ENCODE results near the gene C1orf87. TPM values are rescaled to one million over a fixed set of nuclear protein-coding genes. Genes with fewer than 3 reads are reported as not detected.
A peak's percentile ranks its signal among the peaks of the same experiment; 100 is the strongest.
"Not testable (repeated sequence)": the region's sequence is repeated elsewhere in the genome, so short reads cannot be mapped to it uniquely, and the experiment has no call there.

C1orf87 gene
- polyA plus RNA-seq, 1 donor: not detected

DNA sequence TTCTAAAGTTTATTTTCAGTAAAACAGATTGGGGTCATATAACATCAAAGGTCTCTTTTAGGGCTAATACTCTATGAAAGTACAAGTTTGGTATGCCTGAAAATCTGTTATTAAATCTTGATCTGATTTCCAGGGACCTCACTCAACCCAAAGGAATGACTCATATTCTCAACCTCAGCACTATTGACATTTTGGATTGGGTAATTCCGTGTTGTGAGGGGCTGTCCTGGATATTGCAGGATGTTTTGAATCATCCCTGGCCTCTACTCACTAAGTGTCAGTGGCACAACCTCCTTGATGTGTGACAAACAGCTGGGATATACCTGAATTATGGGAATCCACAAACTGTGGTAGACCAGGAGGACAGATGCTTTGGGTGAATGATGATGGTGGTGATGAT is 95.5 kb downstream of the C1orf87 start:
- no peak overlapping the region for H3K4me3 ChIP-seq (ENCODE audit: low read length)
- no peaks in the 10 kb centered on the region for H3K9me3 ChIP-seq (ENCODE audit: control insufficient read depth, low read depth, low read length)
- H3K27me3 ChIP-seq (ENCODE audit: control insufficient read depth, insufficient read depth, low read length): peaks cover 8% of the 10 kb centered on the region
- H3K36me3 ChIP-seq (ENCODE audit: control insufficient read depth, insufficient read depth, low read length): no peaks in the 10 kb centered on the region
- no peaks in the 10 kb centered on the region for H3K4me1 ChIP-seq (ENCODE audit: control insufficient read depth, insufficient read depth, low read length)
- no peak overlapping the region for H3K27ac ChIP-seq (ENCODE audit: low read length)
- WGBS (ENCODE audit: insufficient coverage, low lambda C conversion rate): no CpG with 5 or more reads among the region's 1 CpG
- no peak for DNase-seq

DNA sequence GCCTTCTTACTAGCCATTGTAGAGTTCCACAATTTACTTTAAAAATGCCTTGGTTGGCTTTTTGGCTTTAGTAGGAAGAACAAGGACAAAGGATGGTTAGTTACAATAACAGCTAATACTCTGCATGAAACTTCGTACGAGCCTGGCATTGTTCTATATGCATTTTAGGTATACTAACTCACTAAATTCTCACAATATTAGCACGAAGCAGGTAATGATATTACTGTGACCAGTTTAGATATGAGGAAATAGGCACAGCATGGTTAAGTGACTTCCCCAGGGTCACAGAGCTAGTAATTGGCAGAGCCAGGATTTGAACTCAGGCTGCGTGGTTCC is 96.5 kb downstream of the C1orf87 start:
- H3K36me3 ChIP-seq (ENCODE audit: control insufficient read depth, insufficient read depth, low read length): no peaks in the 10 kb centered on the region
- no peak overlapping the region for H3K27ac ChIP-seq (ENCODE audit: low read length)
- peaks cover 8% of the 10 kb centered on the region for H3K27me3 ChIP-seq (ENCODE audit: control insufficient read depth, insufficient read depth, low read length)
- no peak for DNase-seq
- no peaks in the 10 kb centered on the region for H3K4me1 ChIP-seq (ENCODE audit: control insufficient read depth, insufficient read depth, low read length)
- H3K4me3 ChIP-seq (ENCODE audit: low read length): no peak overlapping the region
- no peaks in the 10 kb centered on the region for H3K9me3 ChIP-seq (ENCODE audit: control insufficient read depth, low read depth, low read length)
- no CpG with 5 or more reads among the region's 4 CpGs for WGBS (ENCODE audit: insufficient coverage, low lambda C conversion rate)

DNA sequence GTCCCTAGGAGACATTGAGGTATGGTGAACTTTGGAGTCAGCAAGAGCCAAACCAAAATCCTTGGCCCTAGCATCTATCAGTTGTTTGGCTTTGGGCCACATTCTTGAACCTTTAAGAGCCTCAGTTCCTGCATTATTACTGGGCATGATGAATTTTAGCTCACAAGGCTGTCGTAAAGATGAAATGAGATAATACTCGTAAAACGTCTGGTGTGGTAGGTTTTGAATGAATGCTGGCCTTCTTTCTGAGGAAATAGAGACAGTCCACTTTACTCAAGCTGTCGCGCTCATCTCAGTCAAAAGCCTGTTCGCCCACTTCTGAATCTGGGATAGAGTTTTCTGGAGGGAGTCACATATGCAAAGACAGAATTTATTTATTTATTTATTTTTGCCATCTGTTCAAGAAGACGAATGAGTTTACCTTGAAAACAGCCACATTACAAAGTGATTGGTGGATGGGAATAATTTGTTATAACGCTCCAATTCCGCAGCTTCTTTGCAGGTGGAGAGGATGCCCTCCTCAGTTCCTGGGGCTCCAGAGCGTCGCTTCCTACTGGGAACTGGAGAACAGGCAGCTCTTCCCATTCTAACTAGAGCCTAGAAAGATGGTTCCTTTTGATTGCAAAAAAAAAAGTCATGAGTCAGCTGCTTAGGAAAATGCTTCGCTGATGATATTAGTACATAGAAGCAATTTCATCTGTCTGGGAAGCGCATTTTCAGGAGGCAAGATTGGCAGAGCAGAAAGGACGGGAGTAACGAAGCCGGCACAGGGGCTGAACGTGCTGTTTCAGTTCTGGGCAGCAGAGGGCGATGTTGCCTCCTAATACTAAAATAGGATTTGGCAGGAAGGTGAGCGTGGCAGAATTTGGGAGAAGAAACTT is 97.1 kb downstream of the C1orf87 start:
- Histone ChIP-seq H3K27me3 (ENCODE audit: control insufficient read depth, insufficient read depth, low read length) (peaks cover 10% of the 10 kb centered on the region), H3K27ac (ENCODE audit: low read length) (no peak overlapping the region), H3K4me1 (ENCODE audit: control insufficient read depth, insufficient read depth, low read length) (no peaks in the 10 kb centered on the region), H3K9me3 (ENCODE audit: control insufficient read depth, low read depth, low read length) (no peaks in the 10 kb centered on the region), H3K36me3 (ENCODE audit: control insufficient read depth, insufficient read depth, low read length) (no peaks in the 10 kb centered on the region), H3K4me3 (ENCODE audit: low read length) (no peak overlapping the region)
- WGBS (ENCODE audit: insufficient coverage, low lambda C conversion rate): 40% methylated on average over 3 of the region's 19 CpGs
- DNase-seq: peak in 1 of 2 donors; percentile 46

DNA sequence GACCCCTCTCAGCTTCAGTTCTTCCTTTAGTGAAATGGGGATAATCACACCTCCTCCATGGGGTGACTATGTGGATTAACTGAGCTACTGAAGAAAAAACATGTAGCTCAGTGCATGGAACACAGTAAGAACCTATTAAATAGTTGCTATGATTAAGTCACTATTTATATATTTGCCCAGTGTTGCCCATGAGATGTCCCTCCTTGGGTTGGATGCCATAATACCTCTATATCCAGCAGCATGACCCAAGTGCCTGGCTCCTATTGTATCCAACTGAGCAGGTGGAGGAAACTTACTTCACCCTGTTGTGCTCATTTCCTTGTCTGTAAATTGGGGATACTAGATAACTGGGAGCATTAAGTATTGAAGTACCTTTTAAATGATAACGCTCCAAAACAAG is 99.9 kb downstream of the C1orf87 start:
- H3K36me3 ChIP-seq (ENCODE audit: control insufficient read depth, insufficient read depth, low read length): no peaks in the 10 kb centered on the region
- no peaks in the 10 kb centered on the region for H3K4me1 ChIP-seq (ENCODE audit: control insufficient read depth, insufficient read depth, low read length)
- H3K27me3 ChIP-seq (ENCODE audit: control insufficient read depth, insufficient read depth, low read length): peaks cover 10% of the 10 kb centered on the region
- no peak for DNase-seq
- no CpG with 5 or more reads among the region's 1 CpG for whole genome bisulfite sequencing (ENCODE audit: insufficient coverage, low lambda C conversion rate)
- H3K4me3 ChIP-seq (ENCODE audit: low read length): no peak overlapping the region
- no peak overlapping the region for H3K27ac ChIP-seq (ENCODE audit: low read length)
- H3K9me3 ChIP-seq (ENCODE audit: control insufficient read depth, low read depth, low read length): no peaks in the 10 kb centered on the region

- DNase-seq: no peak
- Histone ChIP-seq H3K27me3 (ENCODE audit: control insufficient read depth, insufficient read depth, low read length) (peaks cover 10% of the 10 kb centered on the region), H3K27ac (ENCODE audit: low read length) (no peak overlapping the region), H3K9me3 (ENCODE audit: control insufficient read depth, low read depth, low read length) (no peaks in the 10 kb centered on the region), H3K4me1 (ENCODE audit: control insufficient read depth, insufficient read depth, low read length) (no peaks in the 10 kb centered on the region), H3K36me3 (ENCODE audit: control insufficient read depth, insufficient read depth, low read length) (no peaks in the 10 kb centered on the region), H3K4me3 (ENCODE audit: low read length) (no peak overlapping the region)
- WGBS (ENCODE audit: insufficient coverage, low lambda C conversion rate): no CpG with 5 or more reads among the region's 20 CpGs
Measured at GRCh38 chr1:59972216-59972927, 101.2 kb downstream of the C1orf87 start.

GRCh38 chr1:59971464-59971911 is 102.1 kb downstream of the C1orf87 start:
- peak; percentile 60 to 65 for DNase-seq
- Histone ChIP-seq H3K4me3 (ENCODE audit: low read length) (no peak overlapping the region), H3K27me3 (ENCODE audit: control insufficient read depth, insufficient read depth, low read length) (peaks cover 9% of the 10 kb centered on the region), H3K27ac (ENCODE audit: low read length) (no peak overlapping the region), H3K36me3 (ENCODE audit: control insufficient read depth, insufficient read depth, low read length) (no peaks in the 10 kb centered on the region), H3K4me1 (ENCODE audit: control insufficient read depth, insufficient read depth, low read length) (no peaks in the 10 kb centered on the region), H3K9me3 (ENCODE audit: control insufficient read depth, low read depth, low read length) (no peaks in the 10 kb centered on the region)
- WGBS (ENCODE audit: insufficient coverage, low lambda C conversion rate): no CpG with 5 or more reads among the region's 19 CpGs

GRCh38 chr1:59969542-59970175 is 103.9 kb downstream of the C1orf87 start:
- H3K4me1 ChIP-seq (ENCODE audit: control insufficient read depth, insufficient read depth, low read length); H3K27ac ChIP-seq (ENCODE audit: low read length): not testable (repeated sequence)

DNA sequence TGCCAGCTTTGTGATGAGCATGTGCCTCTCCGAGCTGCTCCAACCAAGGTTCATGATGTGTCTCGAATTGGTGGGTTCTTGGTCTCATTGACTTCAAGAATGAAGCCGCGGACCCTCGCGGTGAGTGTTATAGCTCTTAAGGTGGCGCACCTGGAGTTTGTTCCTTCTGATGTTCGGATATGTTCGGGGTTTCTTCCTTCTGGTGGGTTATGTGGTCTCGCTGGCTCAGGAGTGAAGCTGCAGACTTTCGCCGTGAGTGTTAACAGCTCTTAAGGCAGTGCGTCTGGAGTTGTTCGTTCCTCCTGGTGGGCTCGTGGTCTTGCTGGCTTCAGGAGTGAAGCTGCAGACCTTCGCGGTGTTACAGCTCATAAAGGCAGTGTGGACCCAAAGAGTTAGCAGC is 104.8 kb downstream of the C1orf87 start:
- H3K9me3 ChIP-seq (ENCODE audit: control insufficient read depth, low read depth, low read length); H3K36me3 ChIP-seq (ENCODE audit: control insufficient read depth, insufficient read depth, low read length); DNase-seq; H3K4me3 ChIP-seq (ENCODE audit: low read length); H3K27me3 ChIP-seq (ENCODE audit: control insufficient read depth, insufficient read depth, low read length); H3K4me1 ChIP-seq (ENCODE audit: control insufficient read depth, insufficient read depth, low read length); H3K27ac ChIP-seq (ENCODE audit: low read length): not testable (repeated sequence)
- WGBS (ENCODE audit: insufficient coverage, low lambda C conversion rate): no CpG with 5 or more reads among the region's 17 CpGs

More at GRCh38 chr1:59969542-59970175, 103.9 kb downstream of the C1orf87 start:
- H3K36me3 ChIP-seq (ENCODE audit: control insufficient read depth, insufficient read depth, low read length); H3K4me3 ChIP-seq (ENCODE audit: low read length); H3K9me3 ChIP-seq (ENCODE audit: control insufficient read depth, low read depth, low read length); H3K27me3 ChIP-seq (ENCODE audit: control insufficient read depth, insufficient read depth, low read length); DNase-seq: not testable (repeated sequence)
- WGBS (ENCODE audit: insufficient coverage, low lambda C conversion rate): no CpG with 5 or more reads among the region's 42 CpGs

- 50% methylated on average over 2 of the region's 3 CpGs for WGBS (ENCODE audit: insufficient coverage, low lambda C conversion rate)
- DNase-seq: no peak
- Histone ChIP-seq H3K27me3 (ENCODE audit: control insufficient read depth, insufficient read depth, low read length) (peaks cover 2% of the 10 kb centered on the region), H3K9me3 (ENCODE audit: control insufficient read depth, low read depth, low read length) (no peaks in the 10 kb centered on the region), H3K4me3 (ENCODE audit: low read length) (no peak overlapping the region), H3K27ac (ENCODE audit: low read length) (no peak overlapping the region), H3K36me3 (ENCODE audit: control insufficient read depth, insufficient read depth, low read length) (no peaks in the 10 kb centered on the region), H3K4me1 (ENCODE audit: control insufficient read depth, insufficient read depth, low read length) (no peaks in the 10 kb centered on the region)
Measured at GRCh38 chr1:59967780-59968179, 105.8 kb downstream of the C1orf87 start.

DNA sequence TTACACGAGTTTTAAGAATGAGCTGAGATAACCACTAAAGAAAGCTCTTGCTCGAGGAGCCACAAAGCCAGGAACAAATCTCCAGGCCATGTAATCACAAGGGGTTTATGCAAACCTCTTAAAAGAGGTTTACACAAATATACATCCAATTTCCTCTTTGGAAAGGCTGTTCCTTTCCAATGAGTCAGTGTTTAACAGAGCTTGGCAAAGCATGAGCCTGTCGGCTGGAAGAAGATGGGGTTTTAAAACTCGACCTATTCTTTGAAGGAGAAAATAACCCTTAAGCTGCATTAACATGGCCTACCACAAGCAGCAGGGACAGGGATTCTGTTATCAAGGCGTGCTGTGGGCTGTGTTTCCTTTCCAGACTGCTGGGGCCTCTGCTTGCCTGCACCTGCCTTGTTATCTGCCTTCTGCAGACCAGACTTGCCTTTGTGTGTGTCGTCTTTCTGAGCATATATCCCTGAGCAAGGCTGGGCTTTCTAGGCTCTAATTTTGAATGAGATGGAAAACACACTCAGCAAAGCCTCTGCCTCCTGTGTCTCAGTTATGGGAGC is 106.4 kb downstream of the C1orf87 start:
- H3K27ac ChIP-seq (ENCODE audit: low read length): no peak overlapping the region
- H3K27me3 ChIP-seq (ENCODE audit: control insufficient read depth, insufficient read depth, low read length): peaks cover 2% of the 10 kb centered on the region
- no peak overlapping the region for H3K4me3 ChIP-seq (ENCODE audit: low read length)
- H3K36me3 ChIP-seq (ENCODE audit: control insufficient read depth, insufficient read depth, low read length): no peaks in the 10 kb centered on the region
- no peaks in the 10 kb centered on the region for H3K4me1 ChIP-seq (ENCODE audit: control insufficient read depth, insufficient read depth, low read length)
- no peaks in the 10 kb centered on the region for H3K9me3 ChIP-seq (ENCODE audit: control insufficient read depth, low read depth, low read length)
- no CpG with 5 or more reads among the region's 6 CpGs for WGBS (ENCODE audit: insufficient coverage, low lambda C conversion rate)
- DNase-seq: peak in 1 of 2 donors; percentile 35

Data from large intestine (tissue), 3 donors.